NAMALWA (cell line): ENCODE results near the gene LRRC10B.

Source experiments
- DNase-seq: peaks from one replicate; pipeline ENCODE4 v3.0.0-alpha.2; 2015; ENCODE audit warnings: low spot score

The LRRC10B gene

DNA sequence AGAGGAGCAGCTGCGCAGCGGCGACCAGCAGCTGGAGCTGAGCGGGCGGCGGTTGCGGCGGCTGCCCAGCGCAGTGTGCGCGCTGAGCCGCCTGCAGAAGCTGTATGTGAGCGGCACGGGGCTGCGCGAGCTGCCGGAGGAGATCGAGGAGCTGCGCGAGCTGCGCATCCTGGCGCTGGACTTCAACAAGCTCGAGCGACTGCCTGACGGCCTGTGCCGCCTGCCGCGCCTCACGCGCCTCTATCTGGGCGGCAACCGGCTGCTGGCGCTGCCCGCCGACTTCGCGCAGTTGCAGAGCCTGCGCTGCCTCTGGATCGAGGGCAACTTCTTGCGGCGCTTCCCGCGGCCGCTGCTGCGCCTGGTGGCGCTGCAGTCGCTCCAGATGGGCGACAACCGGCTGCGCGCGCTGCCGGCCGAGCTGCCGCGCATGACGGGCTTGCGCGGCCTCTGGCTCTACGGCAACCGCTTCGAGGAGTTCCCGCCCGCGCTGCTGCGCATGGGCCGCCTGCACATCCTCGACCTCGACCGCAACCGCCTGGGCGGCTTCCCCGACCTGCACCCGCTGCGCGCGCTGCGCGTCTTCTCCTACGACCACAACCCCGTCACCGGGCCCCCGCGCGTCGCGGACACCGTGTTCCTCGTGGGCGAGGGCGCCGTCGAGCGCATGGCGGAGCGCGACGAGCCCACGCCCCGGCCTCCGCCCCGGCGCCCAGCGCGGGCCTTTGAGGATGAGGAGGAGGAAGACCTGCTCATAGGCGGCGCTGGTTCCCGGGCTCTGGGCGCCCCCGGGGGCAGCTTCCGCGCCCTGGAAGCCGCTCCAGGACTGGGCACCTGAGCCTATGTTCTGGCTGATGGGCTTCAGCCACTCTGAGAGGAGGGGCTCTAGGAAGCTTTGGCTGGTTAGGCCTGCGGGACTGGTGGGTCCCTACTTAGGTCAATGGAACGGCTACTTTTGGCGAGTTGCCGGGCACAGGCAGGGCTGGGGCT, 787 bp downstream of the LRRC10B start:
- no peak for DNase-seq

DNA sequence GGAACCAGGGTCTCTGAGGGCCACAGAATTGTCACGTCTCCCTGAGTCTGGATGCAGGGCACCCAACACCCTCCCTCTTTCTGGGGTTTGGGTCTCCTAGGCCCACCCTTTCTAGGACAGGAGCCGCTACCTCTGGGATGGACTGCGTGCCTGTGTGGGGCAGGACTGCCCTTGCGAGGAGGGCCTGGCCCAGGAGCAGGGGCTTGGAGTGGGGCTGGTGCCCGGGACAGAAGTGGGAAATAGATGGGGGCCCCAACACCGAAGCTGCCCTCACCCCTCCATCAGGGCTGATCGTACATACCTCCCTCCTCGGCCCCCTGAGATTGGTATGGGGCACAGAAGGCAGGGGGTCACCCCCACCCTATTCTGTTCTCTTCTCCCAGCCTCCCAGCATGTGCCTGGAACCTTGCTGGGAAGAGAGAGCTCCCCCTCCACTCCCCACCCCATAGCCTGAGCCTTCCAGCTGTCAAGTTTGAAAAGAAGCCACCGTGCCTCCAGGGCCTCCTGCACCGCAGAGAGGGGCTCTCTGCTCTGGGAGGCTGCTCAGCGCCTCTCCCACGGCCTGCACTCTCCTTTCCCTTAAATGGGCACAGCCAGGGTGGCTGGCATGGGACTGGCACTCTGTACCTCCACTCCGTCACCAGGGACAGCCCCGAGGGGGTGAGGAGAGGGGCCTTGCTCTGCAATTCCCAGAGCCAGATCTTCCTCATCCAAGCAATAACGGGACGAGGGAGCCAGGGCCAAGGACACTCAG, 1.8 kb downstream of the LRRC10B start:
- DNase-seq = no peak

DNA sequence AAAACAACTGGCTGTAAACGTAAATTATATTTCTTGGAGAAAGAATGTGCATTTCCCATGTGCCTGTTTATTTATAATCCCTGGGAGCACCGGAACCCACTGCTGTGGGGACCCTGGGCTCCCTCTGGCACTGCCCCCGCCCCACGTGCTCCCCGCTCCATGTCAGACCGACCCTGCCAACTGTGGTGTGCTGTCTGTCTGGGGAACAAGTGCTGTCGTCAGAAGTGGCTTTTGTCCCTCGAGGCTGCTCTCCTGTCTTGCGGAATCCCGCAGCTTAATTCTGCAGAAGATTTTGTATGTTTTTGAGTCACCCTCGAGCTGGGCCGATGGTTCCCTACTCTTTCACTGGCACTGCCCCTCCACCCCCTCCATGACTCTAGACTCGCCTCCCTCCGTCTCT, 2.4 kb downstream of the LRRC10B start:
- no peak for DNase-seq

DNA sequence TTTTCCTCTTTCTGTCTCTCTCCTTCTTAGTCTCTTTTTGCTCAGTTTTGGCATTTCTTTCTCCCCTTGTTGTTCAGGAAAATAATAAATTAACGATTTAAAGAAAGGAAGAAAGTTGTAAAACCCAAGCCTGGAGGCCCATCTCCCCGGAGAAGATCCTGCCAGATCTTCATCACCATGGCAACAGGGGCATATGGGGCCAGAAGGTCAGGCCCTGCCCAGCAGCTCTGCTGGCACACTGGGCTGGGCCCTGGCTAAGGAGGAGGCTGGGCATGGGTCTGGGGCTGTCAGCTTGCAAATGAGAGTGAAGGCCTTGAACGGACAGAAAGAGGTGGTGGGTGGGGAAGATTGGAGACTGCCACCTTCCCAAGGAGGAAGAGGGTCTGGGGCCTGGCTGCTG, 2.8 kb downstream of the LRRC10B start:
- no peak for DNase-seq

DNA sequence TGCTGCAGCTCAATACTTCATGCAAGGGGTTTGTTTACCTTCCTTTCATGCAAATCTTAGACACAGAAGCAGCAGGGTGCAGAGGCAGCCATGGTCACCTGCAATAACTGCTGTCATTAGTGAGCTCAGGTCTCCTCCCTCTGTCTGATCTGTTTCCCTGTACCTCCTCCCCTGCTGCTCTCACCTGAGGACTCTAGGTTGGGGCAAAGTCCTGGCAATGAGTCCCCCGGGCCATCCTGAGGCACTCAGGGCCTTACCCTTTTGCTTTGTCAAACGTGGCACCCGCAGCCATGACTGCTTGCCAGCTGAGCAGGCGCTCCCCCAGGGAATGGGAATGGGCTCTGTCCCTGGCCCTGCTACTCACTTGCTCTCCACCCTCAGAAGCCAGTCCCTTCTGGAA, 3.9 kb downstream of the LRRC10B start:
- no peak for DNase-seq

DNA sequence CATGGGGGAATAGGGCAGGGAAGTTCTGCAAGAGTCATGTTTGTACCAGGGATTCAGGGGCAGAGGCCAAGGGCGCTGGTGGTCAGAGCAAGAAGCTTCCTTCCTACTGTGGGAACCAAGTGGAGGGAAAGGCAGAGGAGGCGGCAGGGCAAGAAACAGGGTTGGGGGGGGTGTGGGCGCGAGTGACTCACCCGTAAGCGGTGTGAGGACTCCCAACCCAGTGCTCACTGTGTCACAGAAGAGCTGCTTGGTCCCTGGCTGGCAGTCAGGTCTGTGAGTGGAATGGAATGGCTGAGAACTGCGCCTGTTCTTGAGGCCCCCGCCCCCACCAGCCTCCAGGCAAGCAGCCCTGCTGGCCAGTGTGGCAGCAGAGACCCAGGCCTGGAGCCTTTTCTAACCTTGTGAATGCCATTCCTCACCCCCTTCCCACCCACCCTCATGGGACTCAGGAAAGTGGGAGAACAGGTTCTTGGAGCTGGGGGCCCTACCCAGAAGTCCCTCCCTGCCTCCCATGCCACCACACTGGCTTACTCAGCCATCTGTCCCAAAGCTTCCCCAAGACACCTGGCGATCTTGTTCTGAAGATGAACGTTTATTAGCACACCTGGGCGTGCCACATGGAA, 4.7 kb downstream of the LRRC10B start:
- DNase-seq = no peak

DNA sequence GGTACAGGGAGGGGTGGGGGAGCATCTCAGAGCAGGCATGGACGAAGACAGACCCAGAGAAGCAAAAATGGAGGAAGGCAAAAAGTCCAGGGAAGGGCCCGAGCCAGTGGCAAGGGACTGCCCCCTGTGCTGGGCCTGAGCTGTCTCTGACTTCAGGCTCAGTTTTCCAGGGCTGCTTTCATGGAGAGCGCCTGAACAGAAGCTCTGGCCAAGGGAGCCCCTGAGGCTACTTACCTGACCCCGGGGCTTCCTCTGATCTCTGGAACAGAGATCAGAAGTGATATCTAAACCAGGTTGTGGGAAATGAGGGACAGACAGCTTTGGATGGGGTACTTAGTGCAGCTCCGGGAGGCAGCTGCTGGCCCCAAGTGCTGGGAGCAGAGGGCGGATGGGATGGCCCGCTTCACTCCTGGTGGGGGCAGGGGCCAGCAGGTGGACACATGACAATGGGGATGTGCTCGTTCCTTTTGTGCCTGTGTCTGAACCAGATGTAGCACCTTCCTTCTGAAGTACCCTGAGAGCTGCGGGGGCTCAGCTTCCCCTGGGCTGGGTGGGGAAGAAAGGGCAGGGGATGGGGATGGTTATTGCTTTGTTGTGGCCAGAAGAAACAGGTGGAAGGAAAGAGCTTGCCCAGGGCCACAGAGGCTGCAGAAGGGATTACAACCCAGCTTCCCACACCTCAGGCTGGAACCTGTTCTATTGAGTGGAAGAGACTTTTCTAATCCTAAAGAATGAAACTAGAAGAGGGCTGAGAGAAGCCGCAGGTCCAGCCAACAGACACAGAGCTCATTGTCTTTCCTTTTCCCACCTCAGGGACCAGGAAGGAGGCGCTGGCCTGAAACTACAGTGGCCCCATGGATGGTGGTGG, 5.7 kb downstream of the LRRC10B start:
- no peak for DNase-seq

DNA sequence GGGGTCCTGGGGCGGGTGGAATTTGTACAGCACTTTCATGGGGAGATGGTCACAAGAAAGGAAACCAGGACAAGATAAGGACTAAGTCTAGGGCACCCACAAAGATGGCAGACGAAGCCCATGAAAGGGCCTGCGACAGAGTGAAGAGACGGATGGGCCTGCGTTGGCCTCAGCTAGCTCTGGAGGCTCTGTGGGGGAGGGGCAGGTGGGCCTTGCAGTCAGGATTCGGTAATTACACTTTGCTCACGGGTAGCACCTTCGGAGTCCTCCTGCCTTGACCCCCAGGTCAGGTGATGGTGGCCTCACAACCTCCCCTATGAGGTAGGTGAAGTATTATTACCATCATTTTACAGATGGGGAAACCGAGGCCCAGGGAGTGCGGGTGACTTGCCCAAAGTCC, 7.1 kb downstream of the LRRC10B start:
- no peak for DNase-seq

DNA sequence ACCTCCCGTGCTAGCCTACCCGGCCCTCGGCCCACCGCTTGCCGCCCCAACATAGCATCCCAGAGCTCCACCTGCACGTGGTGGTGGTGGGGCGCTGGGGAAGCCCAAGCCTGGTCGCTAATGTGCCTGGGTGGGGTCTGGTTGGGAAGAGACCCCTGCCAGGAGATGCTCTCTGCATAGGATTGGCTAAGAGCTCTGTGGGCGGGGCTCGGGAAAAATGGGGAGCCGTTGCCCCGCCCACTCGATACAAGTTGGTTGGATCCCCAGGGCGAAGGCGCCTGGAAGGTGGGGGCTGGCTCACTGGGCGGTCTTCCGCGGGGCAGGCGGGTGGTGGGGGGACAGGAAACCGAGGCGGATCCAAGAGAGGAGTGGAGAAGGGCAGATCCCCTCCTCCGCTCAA, 7.6 kb downstream of the LRRC10B start:
- no peak for DNase-seq

DNA sequence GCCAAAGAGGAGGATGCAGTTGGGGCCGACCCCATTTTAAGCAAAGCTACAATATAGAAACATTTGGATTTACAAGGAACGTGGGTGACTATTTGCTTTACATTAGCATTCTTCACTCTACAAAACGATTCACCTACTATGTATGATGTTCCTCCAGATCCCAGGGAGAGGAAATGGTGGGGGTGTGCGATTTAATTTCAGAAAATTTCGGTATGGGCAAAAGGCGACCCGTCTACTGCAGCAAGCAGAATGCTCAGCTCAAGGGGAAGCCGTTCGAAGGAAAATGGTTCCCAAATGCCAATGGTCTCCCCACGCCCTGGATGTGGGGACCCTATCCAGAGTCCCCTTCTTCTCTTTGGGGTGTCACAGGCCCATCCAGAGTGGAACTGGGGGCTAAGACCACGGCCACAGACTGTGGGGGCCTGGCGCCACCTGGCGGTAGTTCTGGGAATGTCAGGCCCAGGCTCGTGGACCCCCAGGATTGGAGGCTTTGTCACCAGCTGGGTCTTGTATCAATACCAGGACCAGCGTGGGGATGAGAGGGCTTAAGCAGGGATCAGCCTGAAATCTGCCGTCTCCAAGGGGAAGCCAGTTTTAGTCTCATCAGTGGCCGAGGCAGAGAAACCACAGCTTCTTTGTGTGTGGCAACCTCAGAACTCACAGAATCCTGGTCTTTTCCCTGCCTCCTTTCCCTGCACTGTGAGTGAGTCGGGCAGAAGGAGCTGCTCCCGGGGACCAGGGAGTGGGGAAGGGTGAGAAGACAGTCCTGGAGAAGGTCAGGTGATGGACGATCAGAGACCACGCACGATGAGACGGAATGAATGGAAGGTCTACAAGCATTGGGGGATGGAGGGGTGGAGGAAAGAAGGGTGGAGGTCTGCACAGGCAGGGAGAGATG, 8.4 kb downstream of the LRRC10B start:
- DNase-seq = peak; percentile 64

DNA sequence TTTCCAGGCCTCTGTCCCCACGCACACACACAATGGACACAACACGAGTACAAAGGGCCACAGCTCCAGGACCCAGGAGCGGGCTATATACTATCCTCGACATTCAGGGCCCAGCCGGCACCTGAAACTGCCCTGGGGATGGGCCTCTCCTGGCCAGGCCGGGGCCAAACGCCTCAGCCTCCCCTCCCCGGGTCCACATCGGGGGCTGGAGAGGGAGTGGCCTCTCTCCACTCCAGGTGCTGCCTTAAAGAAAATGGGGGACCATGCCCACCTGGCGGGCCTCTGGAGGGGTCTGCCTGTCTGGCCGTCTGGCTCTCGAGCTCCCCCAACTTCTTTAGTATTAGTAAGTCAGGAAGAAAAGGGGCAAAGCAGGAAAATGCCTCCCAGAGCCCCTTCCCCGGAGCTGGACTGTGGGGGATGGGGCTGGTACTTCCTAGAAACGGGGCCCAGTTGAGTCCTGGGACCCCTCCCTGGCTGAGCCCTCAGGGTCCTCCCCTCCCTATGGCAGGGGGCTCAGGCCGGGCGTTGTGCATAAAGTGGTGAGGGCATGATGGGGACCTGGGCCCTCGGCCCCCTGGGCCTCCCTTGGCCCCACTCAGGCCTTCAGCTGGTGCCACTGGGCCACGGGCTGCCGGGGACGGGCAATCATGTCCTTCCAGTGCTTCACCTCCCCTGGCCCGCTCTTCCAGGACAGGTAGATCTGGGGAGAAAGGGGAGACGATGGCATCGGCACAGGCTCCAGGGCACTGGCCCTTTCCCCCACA, 9.7 kb downstream of the LRRC10B start:
- DNase-seq = no peak

DNA sequence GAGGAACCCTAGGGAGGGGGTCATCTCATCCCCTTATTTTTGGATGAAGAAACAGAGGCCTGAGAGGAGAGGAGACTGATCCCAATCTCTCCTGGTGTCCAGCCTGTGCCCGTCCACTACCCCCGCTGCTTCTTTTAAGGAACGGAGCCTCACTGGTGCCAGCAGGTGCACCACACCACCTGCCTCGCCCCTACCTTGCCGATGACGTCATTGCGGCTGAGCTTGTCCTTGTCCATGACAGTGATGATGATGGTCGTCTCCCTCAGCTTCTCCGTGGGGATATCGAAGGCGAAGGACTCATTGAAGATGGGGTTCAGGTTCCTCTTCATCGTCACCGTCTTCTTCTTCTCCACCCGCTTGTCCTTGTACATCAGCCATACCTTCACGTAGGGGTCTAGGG, 14.3 kb downstream of the LRRC10B start:
- DNase-seq = no peak

DNA sequence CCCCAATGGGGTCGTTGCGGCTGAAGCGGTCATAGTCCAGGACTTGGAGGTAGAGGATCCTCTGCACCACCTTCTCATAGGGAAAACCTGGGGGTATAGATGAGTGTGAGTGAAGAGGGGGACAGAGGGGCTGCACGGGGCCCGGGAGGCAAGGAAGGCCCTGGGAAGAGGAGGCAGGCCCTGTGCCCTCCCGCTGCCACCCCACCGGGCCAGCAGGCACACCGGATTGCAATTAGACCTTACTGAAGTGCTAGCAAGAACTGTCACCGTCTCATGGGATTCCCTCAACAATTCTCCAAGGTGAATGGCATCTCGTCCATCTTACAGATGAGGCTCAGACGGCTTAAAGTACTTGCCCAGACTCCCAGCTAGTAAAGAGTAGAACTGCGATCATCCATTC, 15.9 kb downstream of the LRRC10B start:
- no peak for DNase-seq

DNA sequence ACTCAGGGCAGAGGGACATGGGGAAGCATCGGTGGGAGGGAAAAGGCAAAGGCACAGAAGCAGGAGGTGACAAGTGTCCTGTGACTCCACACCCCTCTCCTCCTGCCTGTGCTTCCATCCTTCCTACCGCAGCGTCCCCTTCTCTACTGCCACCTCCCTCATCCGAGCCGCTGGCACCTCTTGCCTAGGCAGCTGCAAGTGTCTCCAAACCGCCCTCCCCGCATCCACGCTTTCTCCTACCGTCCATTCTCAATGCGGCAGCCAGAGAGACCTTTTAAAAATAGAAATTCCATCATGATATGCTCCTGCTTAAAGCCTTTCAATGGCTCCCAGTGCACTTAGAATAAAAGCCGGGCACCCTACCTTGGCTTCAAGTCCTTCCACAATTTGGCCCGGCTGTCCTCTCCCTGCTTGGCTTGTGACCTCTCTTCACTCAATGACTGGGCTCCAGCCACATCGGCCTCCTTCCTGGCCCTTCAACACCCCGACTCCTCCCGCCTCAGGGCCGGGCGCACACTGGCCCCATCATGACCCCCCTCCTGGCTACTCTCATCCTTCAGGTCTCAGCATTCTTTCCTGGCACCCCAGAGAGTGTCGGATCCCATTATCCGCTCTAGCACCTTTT, 16.5 kb downstream of the LRRC10B start:
- no peak for DNase-seq

DNA sequence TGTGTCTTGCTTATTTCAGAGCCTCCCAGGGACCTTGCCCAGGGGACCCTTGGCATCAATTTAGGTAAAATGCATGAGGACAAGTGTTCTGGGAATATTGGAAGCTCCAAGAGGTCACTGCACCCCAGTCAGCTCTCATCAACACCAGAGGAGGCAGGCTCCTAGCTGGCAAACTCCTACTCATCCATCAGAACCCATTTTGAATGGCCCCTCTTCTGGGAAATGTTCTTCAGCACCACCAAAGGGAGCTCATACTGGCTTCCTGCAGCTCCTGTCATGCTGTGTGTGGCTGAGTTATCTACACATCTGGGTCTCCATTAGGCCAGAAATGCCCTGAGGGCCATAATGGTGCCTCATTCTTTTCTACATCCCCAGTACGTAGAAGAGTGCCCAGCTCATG, 17.7 kb downstream of the LRRC10B start:
- no peak for DNase-seq

DNA sequence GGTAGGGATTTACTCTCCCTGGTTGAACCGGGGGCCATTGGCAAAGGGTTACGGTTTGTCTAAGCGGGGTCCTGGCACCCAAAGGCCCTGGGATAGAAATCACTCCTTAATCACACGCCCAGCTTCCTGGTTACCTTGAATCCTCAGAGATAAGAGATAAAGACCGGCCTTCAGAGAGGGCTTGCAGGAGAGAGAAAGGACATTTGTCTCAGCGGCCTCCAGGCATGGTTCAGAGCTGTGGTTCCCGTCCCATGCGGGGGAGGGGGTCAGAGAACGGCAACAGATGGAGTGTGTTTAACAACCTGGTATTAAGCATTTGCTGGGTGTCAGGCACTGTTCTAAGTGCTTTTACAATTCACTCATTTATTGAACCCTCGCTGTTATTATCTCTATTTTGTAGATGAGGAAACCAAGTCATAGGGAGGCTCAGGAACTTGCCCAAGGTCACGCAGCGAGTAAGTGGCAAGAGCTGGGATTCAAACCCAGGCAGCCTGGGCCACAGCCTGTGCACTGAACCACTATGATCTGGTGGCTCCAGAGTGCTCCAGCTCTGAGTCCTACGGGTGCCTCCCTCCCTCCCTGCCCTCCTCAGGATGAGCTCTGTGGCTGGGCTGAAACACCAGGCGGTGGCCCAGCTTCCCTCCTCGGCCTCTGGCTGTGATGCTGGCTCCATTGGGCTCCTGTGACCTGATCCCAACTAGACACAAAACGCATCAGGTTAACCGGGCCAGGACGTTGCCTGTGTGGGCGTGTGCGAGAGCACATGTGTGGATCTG, 18.6 kb downstream of the LRRC10B start:
- no peak for DNase-seq

DNA sequence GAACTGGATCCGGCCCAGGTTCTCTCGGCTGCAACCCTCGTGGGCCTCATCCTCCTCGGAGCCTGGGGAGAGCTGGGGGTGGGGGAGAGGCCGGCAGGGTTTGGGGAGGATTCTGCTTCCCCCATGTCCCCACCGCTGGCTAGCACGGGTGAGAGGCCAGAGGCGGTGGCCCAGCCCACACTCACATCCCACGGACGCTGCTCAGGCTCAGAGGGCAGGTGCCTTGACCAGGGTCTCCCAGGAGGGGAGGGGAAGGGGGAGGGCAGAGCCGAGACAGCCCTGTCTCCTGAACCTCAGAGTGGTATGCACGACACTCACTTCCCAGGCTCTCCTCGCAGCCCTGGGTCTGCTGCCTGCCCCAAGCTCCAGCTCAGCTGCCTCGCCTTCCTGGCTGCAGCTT, 19.6 kb downstream of the LRRC10B start:
- no peak for DNase-seq

DNA sequence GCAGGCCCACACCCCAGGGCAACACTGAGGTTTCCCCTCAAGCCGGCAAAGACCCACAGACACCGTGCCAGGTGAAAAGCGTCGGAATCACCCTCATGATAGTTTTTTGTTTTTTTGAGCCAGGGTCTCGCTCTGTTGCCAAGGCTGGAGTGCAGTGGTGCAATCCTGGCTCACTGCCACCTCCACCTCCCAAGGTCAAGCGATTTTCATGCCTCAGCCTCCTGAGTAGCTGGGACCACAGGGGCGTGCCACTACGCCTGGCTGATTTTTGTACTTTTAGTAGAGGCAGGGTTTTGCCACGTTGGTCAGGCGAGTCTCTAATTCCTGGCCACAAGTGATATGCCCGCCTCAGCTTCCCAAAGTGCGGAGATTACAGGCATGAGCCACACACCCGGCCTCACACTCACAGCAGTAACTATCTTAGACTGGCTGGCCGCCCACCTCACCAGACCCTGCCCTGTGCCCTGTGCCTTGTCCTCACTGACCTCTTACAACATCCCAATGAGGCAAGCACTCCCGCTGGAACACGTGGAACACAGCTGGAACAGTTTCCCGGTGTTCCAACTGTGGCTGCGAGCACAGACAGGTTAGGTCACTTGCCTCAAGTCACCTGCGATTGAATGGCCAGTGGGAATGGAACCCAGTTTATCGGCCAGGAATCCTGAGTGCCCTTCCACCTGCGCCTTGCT, 21.1 kb downstream of the LRRC10B start:
- DNase-seq = no peak
